ENCODE data around the gene TCEAL4. TPM values are rescaled to one million over a fixed set of nuclear protein-coding genes. Genes with fewer than 3 reads are reported as not detected.

Gene TCEAL4
- total and polyA plus RNA-seq, 2 experiments from 2014 or later = 25.4 to 148 TPM

GRCh38 chrX:103554687-103555424, 30.5 kb upstream of the TCEAL4 start:
- no peaks in the 10 kb centered on the region for H3K79me2 ChIP-seq (replicated peaks; ENCODE audit: insufficient read depth)
- H3K4me2 ChIP-seq = peak overlapping the region; percentile 84
- Mint-ChIP-seq H3K9me3 (no peaks in the 10 kb centered on the region), H3K36me3 (ENCODE audit: low read depth) (no peaks in the 10 kb centered on the region), H3K27ac (peak overlapping the region; percentile 98), H3K4me3 (peak overlapping the region; percentile 97), H3K4me1 (no peaks in the 10 kb centered on the region; the same call in 2 of the 3 replicates), H3K27me3 (ENCODE audit: insufficient read depth, low read depth, poor library complexity) (peaks cover 3% of the 10 kb centered on the region)
- H4K20me1 ChIP-seq (replicated peaks; ENCODE audit: insufficient read depth) = no peaks in the 10 kb centered on the region
- peak overlapping the region; percentile 95; the same call in 1 of the 2 replicates for H2AFZ ChIP-seq
- H3F3A ChIP-seq (replicated peaks; ENCODE audit: low read depth) = no peaks in the 10 kb centered on the region
- H3K36me3 ChIP-seq (ENCODE audit: insufficient read depth) = no peaks in the 10 kb centered on the region
- DNase-seq (ENCODE audit: low spot score) = peak; percentile 84
- no peaks in the 10 kb centered on the region for H3K9me2 ChIP-seq (ENCODE audit: insufficient read depth)
- H3K27ac ChIP-seq (ENCODE audit: low read depth) = no peak overlapping the region
- no peak for TF ChIP-seq REST (IDR thresholded peaks at IDR 0.05; ENCODE audit: unreplicated experiment)
- peak; percentile 53 for TF ChIP-seq POLR2AphosphoS5 (IDR thresholded peaks at IDR 0.05; ENCODE audit: low read depth)
- peak; percentile 95 for TF ChIP-seq CREB1 (CRISPR knock-in tag; IDR thresholded peaks at IDR 0.05; ENCODE audit: low read depth)
- no peak for TF ChIP-seq STAT1 (IDR thresholded peaks at IDR 0.05; ENCODE audit: unreplicated experiment)
- ATAC-seq = peak; percentile 87
- no peaks in the 10 kb centered on the region for H3K27me3 ChIP-seq (ENCODE audit: insufficient read depth)
- H3K4me1 ChIP-seq (ENCODE audit: insufficient read depth) = no peaks in the 10 kb centered on the region
- peak overlapping the region; percentile 66 for H3K4me3 ChIP-seq

GRCh38 chrX:103556963-103557612, 28.2 kb upstream of the TCEAL4 start:
- ATAC-seq (no peak), DNase-seq (ENCODE audit: low spot score) (peak; percentile 9)
- TF ChIP-seq ZNF331 (CRISPR knock-in tag; IDR thresholded peaks at IDR 0.05; ENCODE audit: low read depth) = no peak
- no peak for TF ChIP-seq ETS1 (IDR thresholded peaks at IDR 0.05)
- no peak for TF ChIP-seq STAT1 (IDR thresholded peaks at IDR 0.05; ENCODE audit: unreplicated experiment)
- TF ChIP-seq REST (IDR thresholded peaks at IDR 0.05; ENCODE audit: unreplicated experiment) = no peak
- no peak for TF ChIP-seq POLR2AphosphoS5 (IDR thresholded peaks at IDR 0.05; ENCODE audit: low read depth)
- no peak for TF ChIP-seq EZH2 (IDR thresholded peaks at IDR 0.05; ENCODE audit: low read depth, unreplicated experiment)
- no peak for TF ChIP-seq NANOG (IDR thresholded peaks at IDR 0.05; ENCODE audit: borderline replicate concordance)
- no peak for TF ChIP-seq CTCF (conservative IDR thresholded peaks at IDR 0.05; ENCODE audit: low read depth in 2 of 2)
- no peak for TF ChIP-seq CREB1 (CRISPR knock-in tag; IDR thresholded peaks at IDR 0.05; ENCODE audit: low read depth)
- TF ChIP-seq JUNB (IDR thresholded peaks at IDR 0.05; ENCODE audit: unreplicated experiment) = no peak

More at GRCh38 chrX:103556963-103557612, 28.2 kb upstream of the TCEAL4 start:
- Histone ChIP-seq H3K27ac (ENCODE audit: low read depth) (no peak overlapping the region), H3K36me3 (ENCODE audit: insufficient read depth) (no peaks in the 10 kb centered on the region), H3F3A (replicated peaks; ENCODE audit: low read depth) (no peaks in the 10 kb centered on the region), H3K4me3 (no peak overlapping the region), H3K9me2 (ENCODE audit: insufficient read depth) (no peaks in the 10 kb centered on the region), H3K79me2 (replicated peaks; ENCODE audit: insufficient read depth) (no peaks in the 10 kb centered on the region), H3K27me3 (ENCODE audit: insufficient read depth) (no peaks in the 10 kb centered on the region), H4K20me1 (replicated peaks; ENCODE audit: insufficient read depth) (no peaks in the 10 kb centered on the region), H2AFZ (no peak overlapping the region), H3K4me2 (no peak overlapping the region), H3K4me1 (ENCODE audit: insufficient read depth) (no peaks in the 10 kb centered on the region)
- H3K27ac Mint-ChIP-seq = no peak overlapping the region
- no peaks in the 10 kb centered on the region for H3K9me3 Mint-ChIP-seq
- H3K36me3 Mint-ChIP-seq (ENCODE audit: low read depth) = no peaks in the 10 kb centered on the region
- no peaks in the 10 kb centered on the region; the same call in 2 of the 3 replicates for H3K4me1 Mint-ChIP-seq
- no peak overlapping the region for H3K4me3 Mint-ChIP-seq
- H3K27me3 Mint-ChIP-seq (ENCODE audit: insufficient read depth, low read depth, poor library complexity) = peaks cover 3% of the 10 kb centered on the region

Data from GM23338 (cell line).